ENCODE measurements around the gene COBL. TPM values are rescaled to one million over a fixed set of nuclear protein-coding genes. Genes with fewer than 3 reads are reported as not detected.

Gene COBL
- total RNA-seq, 1 donor from 2014 or later: 6.3 TPM

- no peaks in the 10 kb centered on the region for H3K9me3 Mint-ChIP-seq
- TF ChIP-seq EZH2 (IDR thresholded peaks at IDR 0.05) (no peak), CTCF (IDR thresholded peaks at IDR 0.05) (no peak), EZH2phosphoT487 (IDR thresholded peaks at IDR 0.05) (no peak)
- H3K4me2 ChIP-seq: no peak overlapping the region
- no peak overlapping the region for H3K27ac ChIP-seq
- H3K4me1 Mint-ChIP-seq: peaks cover 17% of the 10 kb centered on the region
- H3F3A ChIP-seq (ENCODE audit: low read depth): no peaks in the 10 kb centered on the region
- no peaks in the 10 kb centered on the region for H3K27me3 ChIP-seq
- H3K9me3 ChIP-seq (ENCODE audit: low read depth): no peaks in the 10 kb centered on the region
- H3K79me2 ChIP-seq (ENCODE audit: low read depth): no peaks in the 10 kb centered on the region
- no peaks in the 10 kb centered on the region for H4K20me1 ChIP-seq (ENCODE audit: low read depth)
- H3K36me3 Mint-ChIP-seq: no peaks in the 10 kb centered on the region
- H3K4me3 Mint-ChIP-seq: no peak overlapping the region
- no peak overlapping the region for H3K27ac Mint-ChIP-seq
- H3K4me1 ChIP-seq: peaks cover 17% of the 10 kb centered on the region
- peaks cover 3% of the 10 kb centered on the region for H3K27me3 Mint-ChIP-seq (ENCODE audit: insufficient read depth, low read depth)
- no peak for DNase-seq (ENCODE audit: low spot score)
- no peak overlapping the region for H2AFZ ChIP-seq (replicated peaks)
- H3K36me3 ChIP-seq: no peaks in the 10 kb centered on the region
- H3K4me3 ChIP-seq: no peak overlapping the region
- H3K9ac ChIP-seq: no peak overlapping the region
These were observed 232.5 kb downstream of the COBL start for GRCh38 chr7:51084121-51084520.

- H3K4me2 ChIP-seq: no peak overlapping the region
- Mint-ChIP-seq H3K4me3 (no peak overlapping the region), H3K27ac (peak overlapping the region; percentile 81), H3K4me1 (peaks cover 17% of the 10 kb centered on the region), H3K9me3 (no peaks in the 10 kb centered on the region), H3K27me3 (ENCODE audit: insufficient read depth, low read depth) (peaks cover 3% of the 10 kb centered on the region), H3K36me3 (no peaks in the 10 kb centered on the region)
- H2AFZ ChIP-seq (replicated peaks): no peak overlapping the region
- H3F3A ChIP-seq (ENCODE audit: low read depth): no peaks in the 10 kb centered on the region
- H4K20me1 ChIP-seq (ENCODE audit: low read depth): no peaks in the 10 kb centered on the region
- H3K9ac ChIP-seq: no peak overlapping the region
- H3K36me3 ChIP-seq: no peaks in the 10 kb centered on the region
- H3K79me2 ChIP-seq (ENCODE audit: low read depth): no peaks in the 10 kb centered on the region
- no peaks in the 10 kb centered on the region for H3K9me3 ChIP-seq (ENCODE audit: low read depth)
- no peak overlapping the region for H3K4me3 ChIP-seq
- no peak for DNase-seq (ENCODE audit: low spot score)
- TF ChIP-seq EZH2phosphoT487 (IDR thresholded peaks at IDR 0.05) (no peak), CTCF (IDR thresholded peaks at IDR 0.05) (no peak), EZH2 (IDR thresholded peaks at IDR 0.05) (no peak)
- peaks cover 17% of the 10 kb centered on the region for H3K4me1 ChIP-seq
- no peak overlapping the region for H3K27ac ChIP-seq
- H3K27me3 ChIP-seq: no peaks in the 10 kb centered on the region
These were observed 233.6 kb downstream of the COBL start for GRCh38 chr7:51082940-51083533.

GRCh38 chr7:51082096-51082840 lies 234.3 kb downstream of the COBL start:
- no peaks in the 10 kb centered on the region for H3F3A ChIP-seq (ENCODE audit: low read depth)
- Mint-ChIP-seq H3K9me3 (no peaks in the 10 kb centered on the region), H3K4me1 (peaks cover 17% of the 10 kb centered on the region), H3K27me3 (ENCODE audit: insufficient read depth, low read depth) (peaks cover 3% of the 10 kb centered on the region), H3K27ac (no peak overlapping the region), H3K4me3 (no peak overlapping the region), H3K36me3 (no peaks in the 10 kb centered on the region)
- peaks cover 17% of the 10 kb centered on the region for H3K4me1 ChIP-seq
- TF ChIP-seq EZH2 (IDR thresholded peaks at IDR 0.05) (no peak), CTCF (IDR thresholded peaks at IDR 0.05) (no peak)
- H3K4me3 ChIP-seq: no peak overlapping the region
- H3K27me3 ChIP-seq: no peaks in the 10 kb centered on the region
- H4K20me1 ChIP-seq (ENCODE audit: low read depth): no peaks in the 10 kb centered on the region
- no peak overlapping the region for H3K9ac ChIP-seq
- H3K27ac ChIP-seq: no peak overlapping the region
- no peak overlapping the region for H3K4me2 ChIP-seq
- no peaks in the 10 kb centered on the region for H3K36me3 ChIP-seq
- H2AFZ ChIP-seq (replicated peaks): no peak overlapping the region
- H3K9me3 ChIP-seq (ENCODE audit: low read depth): no peaks in the 10 kb centered on the region
- DNase-seq (ENCODE audit: low spot score): no peak
- no peaks in the 10 kb centered on the region for H3K79me2 ChIP-seq (ENCODE audit: low read depth)
